ENCODE data around the gene TRIM46. TPM values are rescaled to one million over a fixed set of nuclear protein-coding genes. Genes with fewer than 3 reads are reported as not detected.
"Not testable (repeated sequence)": the region's sequence is repeated elsewhere in the genome, so short reads cannot be mapped to it uniquely, and the experiment has no call there.

TRIM46 gene
- total RNA-seq, 1 experiment from 2014 or later = 0.21 TPM

- H3K36me3 Mint-ChIP-seq (ENCODE audit: insufficient read depth, unreplicated experiment) = peaks cover 43% of the 10 kb centered on the region
- ChIA-PET CTCF (interaction anchor here (0.6 to 7.6 kb wide), 8 partner anchors 14 to 459 kb away, joined by 3 to 111 read pairs (median 13); partner anchors contain the start of genes KRTCAP2, MTX1, THBS3 and TRIM46), POLR2A (interaction anchor here (0.8 to 6.7 kb wide), 6 partner anchors 12 to 219 kb away, joined by 3 to 215 read pairs (median 33); partner anchors contain the start of genes EFNA1, KRTCAP2, MTX1 and THBS3)
- no TSS peak for BruUV-seq (replicated peaks)
- no peak for DNase-seq (ENCODE audit: unreplicated experiment)
- TF ChIP-seq, protein P1, sequence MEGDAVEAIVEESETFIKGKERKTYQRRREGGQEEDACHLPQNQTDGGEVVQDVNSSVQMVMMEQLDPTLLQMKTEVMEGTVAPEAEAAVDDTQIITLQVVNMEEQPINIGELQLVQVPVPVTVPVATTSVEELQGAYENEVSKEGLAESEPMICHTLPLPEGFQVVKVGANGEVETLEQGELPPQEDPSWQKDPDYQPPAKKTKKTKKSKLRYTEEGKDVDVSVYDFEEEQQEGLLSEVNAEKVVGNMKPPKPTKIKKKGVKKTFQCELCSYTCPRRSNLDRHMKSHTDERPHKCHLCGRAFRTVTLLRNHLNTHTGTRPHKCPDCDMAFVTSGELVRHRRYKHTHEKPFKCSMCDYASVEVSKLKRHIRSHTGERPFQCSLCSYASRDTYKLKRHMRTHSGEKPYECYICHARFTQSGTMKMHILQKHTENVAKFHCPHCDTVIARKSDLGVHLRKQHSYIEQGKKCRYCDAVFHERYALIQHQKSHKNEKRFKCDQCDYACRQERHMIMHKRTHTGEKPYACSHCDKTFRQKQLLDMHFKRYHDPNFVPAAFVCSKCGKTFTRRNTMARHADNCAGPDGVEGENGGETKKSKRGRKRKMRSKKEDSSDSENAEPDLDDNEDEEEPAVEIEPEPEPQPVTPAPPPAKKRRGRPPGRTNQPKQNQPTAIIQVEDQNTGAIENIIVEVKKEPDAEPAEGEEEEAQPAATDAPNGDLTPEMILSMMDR (IDR thresholded peaks at IDR 0.05; ENCODE audit: unreplicated experiment) = no peak
- H3K4me1 Mint-ChIP-seq (ENCODE audit: insufficient read depth, unreplicated experiment) = peaks cover 44% of the 10 kb centered on the region
- intact Hi-C loops (cut with micrococcal nuclease) = loop anchor here (2.0 to 5.0 kb wide), 2 partner anchors 15 to 35 kb away; no protein-coding TSS in a partner anchor
- peak overlapping the region; percentile 94 for H3K4me3 Mint-ChIP-seq (ENCODE audit: unreplicated experiment)
- no peaks in the 10 kb centered on the region for H3K27me3 Mint-ChIP-seq (ENCODE audit: insufficient read depth, unreplicated experiment)
- no peaks in the 10 kb centered on the region for H3K9me3 Mint-ChIP-seq (ENCODE audit: unreplicated experiment)
- peak overlapping the region; percentile 100 for H3K27ac Mint-ChIP-seq (ENCODE audit: low read depth, unreplicated experiment)
Observed at GRCh38 chr1:155191904-155192303, 18.3 kb downstream of the TRIM46 start.

DNA sequence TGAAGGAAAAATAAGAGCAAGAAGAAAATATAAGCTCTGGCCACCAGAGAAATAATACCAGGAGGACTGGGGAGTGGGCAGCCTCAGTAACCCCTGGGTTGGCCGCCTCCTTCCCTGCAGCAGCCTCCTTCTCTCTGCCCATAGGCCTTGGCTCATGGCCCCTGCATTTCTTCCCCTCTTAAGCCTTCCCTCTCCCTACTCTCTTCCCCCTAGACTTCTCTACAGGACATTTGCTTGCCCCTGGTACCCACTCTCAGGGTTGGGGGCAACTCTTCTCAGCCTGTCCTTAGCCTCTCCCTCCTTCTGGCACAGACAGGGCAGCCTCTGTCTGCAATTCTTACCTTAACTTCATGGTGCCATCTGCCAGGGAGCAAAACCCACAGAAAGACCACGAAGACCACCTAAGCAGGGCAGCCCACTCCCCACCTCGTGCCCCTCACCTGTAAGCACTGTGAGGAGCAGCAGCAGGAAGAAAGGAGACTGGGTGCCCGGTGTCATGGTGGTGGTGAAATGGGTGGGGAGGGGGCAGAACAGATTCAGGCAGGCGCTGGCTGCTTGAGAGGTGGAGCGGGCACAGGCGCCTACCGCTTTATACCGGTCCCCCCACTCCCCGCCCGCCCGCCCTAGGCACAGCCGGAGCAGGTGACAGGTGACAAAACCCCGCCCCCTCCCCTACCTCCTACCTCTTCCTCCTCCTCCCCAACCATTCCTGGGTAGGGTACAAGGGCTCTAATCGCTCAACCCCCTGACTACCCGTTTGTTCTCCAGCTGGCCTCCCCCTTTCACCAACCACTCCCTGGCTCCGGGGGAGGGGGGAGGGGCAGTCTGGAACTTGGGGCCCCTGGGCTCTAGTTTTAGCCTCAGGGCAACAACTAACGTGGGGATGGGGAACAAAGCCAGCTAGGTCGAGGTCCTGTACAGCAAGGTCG lies 19.0 kb downstream of the TRIM46 start:
- peaks cover 39% of the 10 kb centered on the region for H3K4me1 Mint-ChIP-seq (ENCODE audit: insufficient read depth, unreplicated experiment)
- peak; percentile 94 for DNase-seq (ENCODE audit: unreplicated experiment)
- peak overlapping the region; percentile 94 for H3K4me3 Mint-ChIP-seq (ENCODE audit: unreplicated experiment)
- peak overlapping the region; percentile 100 for H3K27ac Mint-ChIP-seq (ENCODE audit: low read depth, unreplicated experiment)
- POLR2A ChIA-PET = interaction anchor here (0.6 to 6.7 kb wide), 26 partner anchors 13 to 799 kb away, joined by 3 to 215 read pairs (median 6); partner anchors contain the start of genes ADAM15, CLK2, EFNA1 and ENTREP3
- BruUV-seq (replicated peaks) = TSS peak; percentile 46
- H3K27me3 Mint-ChIP-seq (ENCODE audit: insufficient read depth, unreplicated experiment) = no peaks in the 10 kb centered on the region
- H3K9me3 Mint-ChIP-seq (ENCODE audit: unreplicated experiment) = no peaks in the 10 kb centered on the region
- CTCF ChIA-PET = interaction anchor here (0.6 to 7.6 kb wide), 18 partner anchors 8 to 458 kb away, joined by 3 to 111 read pairs (median 7); partner anchors contain the start of genes KRTCAP2, MSTO1, MTX1 and THBS3
- peaks cover 41% of the 10 kb centered on the region for H3K36me3 Mint-ChIP-seq (ENCODE audit: insufficient read depth, unreplicated experiment)
- intact Hi-C loops (cut with micrococcal nuclease) = loop anchor here (2.0 to 5.0 kb wide), 2 partner anchors 16 to 35 kb away; no protein-coding TSS in a partner anchor
- TF ChIP-seq, protein P1 (IDR thresholded peaks at IDR 0.05; ENCODE audit: unreplicated experiment) = no peak

GRCh38 chr1:155193275-155193990 lies 19.8 kb downstream of the TRIM46 start:
- Mint-ChIP-seq H3K27me3 (ENCODE audit: insufficient read depth, unreplicated experiment) (no peaks in the 10 kb centered on the region), H3K9me3 (ENCODE audit: unreplicated experiment) (no peaks in the 10 kb centered on the region), H3K36me3 (ENCODE audit: insufficient read depth, unreplicated experiment) (peaks cover 41% of the 10 kb centered on the region), H3K27ac (ENCODE audit: low read depth, unreplicated experiment) (peak overlapping the region; percentile 100), H3K4me3 (ENCODE audit: unreplicated experiment) (peak overlapping the region; percentile 94), H3K4me1 (ENCODE audit: insufficient read depth, unreplicated experiment) (peaks cover 32% of the 10 kb centered on the region)
- POLR2A ChIA-PET = interaction anchor here (0.6 to 6.7 kb wide), 38 partner anchors 13 to 1882 kb away, joined by 3 to 215 read pairs (median 5); partner anchors contain the start of genes ADAM15, CKS1B, CLK2 and EFNA1
- BruUV-seq (replicated peaks) = no TSS peak
- intact Hi-C loops (cut with micrococcal nuclease) = loop anchor here (2.0 to 5.0 kb wide), 2 partner anchors 17 to 34 kb away; no protein-coding TSS in a partner anchor
- CTCF ChIA-PET = interaction anchor here (0.5 to 7.6 kb wide), 30 partner anchors 9 to 454 kb away, joined by 3 to 111 read pairs (median 4); partner anchors contain the start of genes KRTCAP2, MSTO1, MTX1 and PMVK
- peak; percentile 100 for DNase-seq (ENCODE audit: unreplicated experiment)
- TF ChIP-seq, protein P1 (IDR thresholded peaks at IDR 0.05; ENCODE audit: unreplicated experiment) = peak; percentile 99

DNA sequence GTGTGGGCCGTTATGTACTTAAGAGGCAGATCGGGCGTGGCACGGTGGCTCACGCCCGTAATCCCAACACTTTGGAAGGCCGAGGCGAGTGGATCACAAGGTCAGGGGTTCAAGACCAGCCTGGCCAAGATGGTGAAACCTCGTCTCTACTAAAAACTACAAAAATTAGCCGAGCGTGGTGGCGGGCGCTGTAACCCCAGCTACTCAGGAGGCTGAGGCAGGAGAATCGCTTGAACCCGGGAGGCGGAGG lies 20.3 kb downstream of the TRIM46 start:
- H3K9me3 Mint-ChIP-seq (ENCODE audit: unreplicated experiment); BruUV-seq (replicated peaks); H3K27me3 Mint-ChIP-seq (ENCODE audit: insufficient read depth, unreplicated experiment); DNase-seq (ENCODE audit: unreplicated experiment): not testable (repeated sequence)
- Mint-ChIP-seq H3K27ac (ENCODE audit: low read depth, unreplicated experiment) (peak overlapping the region; percentile 100), H3K4me3 (ENCODE audit: unreplicated experiment) (peak overlapping the region; percentile 94), H3K36me3 (ENCODE audit: insufficient read depth, unreplicated experiment) (peaks cover 44% of the 10 kb centered on the region), H3K4me1 (ENCODE audit: insufficient read depth, unreplicated experiment) (peaks cover 32% of the 10 kb centered on the region)
- POLR2A ChIA-PET = interaction anchor here (0.7 to 6.7 kb wide), 35 partner anchors 12 to 927 kb away, joined by 3 to 215 read pairs (median 6); partner anchors contain the start of genes ASH1L, CKS1B, CLK2 and EFNA1
- intact Hi-C loops (cut with micrococcal nuclease) = loop anchor here (2.0 to 5.0 kb wide), 2 partner anchors 17 to 33 kb away; no protein-coding TSS in a partner anchor
- CTCF ChIA-PET = interaction anchor here (0.5 to 7.6 kb wide), 28 partner anchors 9 to 454 kb away, joined by 3 to 111 read pairs (median 4); partner anchors contain the start of genes KRTCAP2, MSTO1, MTX1 and PMVK
